Measurements from ENCODE around the gene PPP2R5C. TPM values are rescaled to one million over a fixed set of nuclear protein-coding genes. Genes with fewer than 3 reads are reported as not detected.

PPP2R5C gene
- total and polyA plus RNA-seq, 2 of the 8 experiments (the other 6 are each of a cell fraction or from before 2014, with no cell fraction given) = 49.6 to 95.9 TPM

DNA sequence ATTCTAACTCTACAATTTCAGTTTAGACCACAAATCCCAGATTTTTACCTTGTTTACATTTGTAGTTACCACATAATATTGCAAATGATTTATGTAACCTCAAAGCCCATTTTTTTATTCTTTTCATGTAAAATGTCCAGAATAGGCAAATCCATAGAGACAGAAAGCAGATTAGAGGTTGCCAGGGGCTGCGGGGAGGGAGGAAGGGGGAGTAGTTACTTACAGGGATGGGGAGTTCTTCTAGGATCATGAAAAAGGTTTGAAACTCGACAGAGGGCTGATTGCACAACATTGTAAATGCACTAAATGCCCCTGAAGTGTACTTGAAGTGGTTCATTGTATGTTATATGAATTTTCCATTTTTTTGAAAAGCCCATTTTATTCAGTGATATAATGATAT lies 66.5 kb downstream of the PPP2R5C start:
- Histone ChIP-seq H4K5ac (ENCODE audit: insufficient read length, low read depth, low read length) (no peak overlapping the region), H2AK5ac (ENCODE audit: low read depth, low read length) (no peak overlapping the region), H3K27me3 (replicated peaks in 1 of 4; ENCODE audit: control insufficient read depth in 3 of 4, extremely low read depth in 1 of 4, insufficient read depth in 3 of 4, low read length in 3 of 4) (no peaks in the 10 kb centered on the region; a peak in 1 of 7 replicates), H4K91ac (replicated peaks; ENCODE audit: insufficient read length, low read length) (no peak overlapping the region), H3K27ac (ENCODE audit: low read depth, low read length) (no peak overlapping the region), H3K56ac (replicated peaks; ENCODE audit: insufficient read length, low read depth, low read length) (no peak overlapping the region), H4K8ac (ENCODE audit: extremely low read depth, insufficient read depth, low read length) (no peak overlapping the region), H3K9ac (replicated peaks in 1 of 4; ENCODE audit: extremely low read depth in 1 of 4, low read depth in 3 of 4, low read length in 3 of 4) (no peak overlapping the region), H3K23ac (ENCODE audit: insufficient read length) (no peak overlapping the region), H2BK5ac (ENCODE audit: low read depth, low read length) (no peak overlapping the region), H3K36me3 (ENCODE audit: control insufficient read depth in 2 of 4, insufficient read depth in 4 of 4, low read length in 3 of 4) (no peaks in the 10 kb centered on the region; a peak in 2 of 8 replicates), H2BK120ac (replicated peaks; ENCODE audit: low read depth, low read length) (no peak overlapping the region), H2AFZ (ENCODE audit: low read length) (no peak overlapping the region), H2BK20ac (ENCODE audit: low read length) (no peak overlapping the region), H3K79me1 (ENCODE audit: low read depth, low read length) (peaks cover 12% of the 10 kb centered on the region; the same call in 1 of the 2 replicates), H2BK12ac (ENCODE audit: low read depth, low read length) (no peak overlapping the region), H3K4ac (replicated peaks; ENCODE audit: insufficient read length, low read depth, low read length) (no peak overlapping the region), H3K79me2 (ENCODE audit: control insufficient read depth in 1 of 2, insufficient read depth in 2 of 2, low read length in 2 of 2) (peaks cover 0 to 55% of the 10 kb centered on the region in 2 experiments; a peak in 2 of 4 replicates), H3K14ac (ENCODE audit: insufficient read length) (no peak overlapping the region), H3K23me2 (ENCODE audit: low read depth, low read length) (no peaks in the 10 kb centered on the region; the same call in 1 of the 2 replicates), H3K4me1 (replicated peaks in 1 of 4; ENCODE audit: control insufficient read depth in 3 of 4, insufficient read depth in 4 of 4, low read length in 3 of 4) (peaks cover 0 to 3% (median 0%) of the 10 kb centered on the region in 4 experiments; a peak in 2 of 7 replicates), H3K4me2 (ENCODE audit: insufficient read depth in 1 of 2, low read depth in 2 of 2, low read length in 2 of 2) (no peak overlapping the region), H4K20me1 (replicated peaks in 1 of 2; ENCODE audit: control insufficient read depth in 1 of 2, insufficient read depth in 2 of 2, low read length in 2 of 2) (peaks cover 5 to 6% of the 10 kb centered on the region in 2 experiments), H3K18ac (ENCODE audit: extremely low read depth, low read length) (no peak overlapping the region), H3K9me3 (ENCODE audit: insufficient read depth in 2 of 2, low read depth in 1 of 2, low read length in 1 of 2) (0 out of 4 replicates have a peak, but pooled peaks cover 0 to 2% of the 10 kb centered on the region in 2 experiments), H3K4me3 (ENCODE audit: extremely low read depth in 1 of 4, insufficient read depth in 2 of 4, low read depth in 3 of 4, low read length in 4 of 4) (no peak overlapping the region), H2BK15ac (ENCODE audit: low read length) (no peak overlapping the region)
- ChIA-PET POLR2A (ENCODE audit: partially characterized antibody) (no interaction called here), CTCF (ENCODE audit: partially characterized antibody) (no interaction called here)
- DNase-seq (ENCODE audit: low read depth in 1 of 2, low spot score in 2 of 2) (no peak), FAIRE-seq (no peak)
- WGBS, 2 experiments (ENCODE audit: extremely low coverage in 1 of 2, insufficient coverage in 1 of 2, insufficient read length in 1 of 2, insufficient replicate concordance in 2 of 2, low coverage in 1 of 2, low lambda C conversion rate in 2 of 2, missing lambda C conversion rate in 1 of 2) = 81% methylated on average over 2 of the region's 2 CpGs; no CpG with 5 or more reads in 1 of the 2 experiments
- no peak for TF ChIP-seq POLR2A (IDR thresholded peaks at IDR 0.05; ENCODE audit: control extremely low read depth in 1 of 2, low read depth in 2 of 2, low read length in 2 of 2)
- TF ChIP-seq TBP (IDR thresholded peaks at IDR 0.05; ENCODE audit: low read depth, low read length) = no peak
- TF ChIP-seq SIRT6 (IDR thresholded peaks at IDR 0.05; ENCODE audit: low read length) = no peak
- TF ChIP-seq TCF12 (IDR thresholded peaks at IDR 0.05; ENCODE audit: low read depth, low read length) = no peak
- no peak for TF ChIP-seq GABPA (IDR thresholded peaks at IDR 0.05; ENCODE audit: borderline replicate concordance, insufficient read depth, low read length)
- TF ChIP-seq, protein P1, sequence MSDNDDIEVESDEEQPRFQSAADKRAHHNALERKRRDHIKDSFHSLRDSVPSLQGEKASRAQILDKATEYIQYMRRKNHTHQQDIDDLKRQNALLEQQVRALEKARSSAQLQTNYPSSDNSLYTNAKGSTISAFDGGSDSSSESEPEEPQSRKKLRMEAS (IDR thresholded peaks at IDR 0.05) = no peak
- no peak for TF ChIP-seq CHD1 (IDR thresholded peaks at IDR 0.05; ENCODE audit: low read depth, low read length)
- TF ChIP-seq SIX5 (IDR thresholded peaks at IDR 0.05; ENCODE audit: low read depth, low read length) = no peak
- no peak for TF ChIP-seq ATF2 (IDR thresholded peaks at IDR 0.05; ENCODE audit: low read length)
- no peak for TF ChIP-seq TAF7 (optimal IDR thresholded peaks at IDR 0.05; ENCODE audit: borderline replicate concordance, low read depth, low read length)
- TF ChIP-seq SAP30 (IDR thresholded peaks at IDR 0.05; ENCODE audit: insufficient read depth, insufficient replicate concordance, low read length) = no peak
